ENCODE measurements around the gene TMEM181.

- TF ChIP-seq POLR2AphosphoS5 (IDR thresholded peaks at IDR 0.05; ENCODE audit: low read depth) (no peak; the same call in none of the 2 replicates), NANOG (IDR thresholded peaks at IDR 0.05; ENCODE audit: borderline replicate concordance) (no peak), CTCF (conservative IDR thresholded peaks at IDR 0.05; ENCODE audit: low read depth in 2 of 2) (no peak), JUNB (IDR thresholded peaks at IDR 0.05; ENCODE audit: unreplicated experiment) (no peak), EZH2 (IDR thresholded peaks at IDR 0.05; ENCODE audit: low read depth, unreplicated experiment) (no peak), CREB1 (CRISPR knock-in tag; IDR thresholded peaks at IDR 0.05; ENCODE audit: low read depth) (no peak), ZNF331 (CRISPR knock-in tag; IDR thresholded peaks at IDR 0.05; ENCODE audit: low read depth) (no peak)
These were observed 22.7 kb upstream of the TMEM181 start for GRCh38 chr6:158536891-158537798.

All from GM23338 (cell line).